SK-N-MC (cell line): ENCODE measurements around the gene MPV17.

Experiments used
- DNase-seq: peaks from one replicate; pipeline ENCODE4 v3.0.0-alpha.2; 2011; ENCODE audit warnings: low read depth, low spot score
- H3K27ac ChIP-seq: fragments of 200-600 bp; sonication (generic); 2 replicates; pipeline ENCODE4 v1.5.1; 2016; ENCODE audit warnings: mixed run types
- H3K36me3 ChIP-seq: fragments of 200-600 bp; sonication (generic); 2 replicates; pipeline ENCODE4 v1.6.1; 2017; ENCODE audit warnings: antibody characterized with exemption, low read length, mixed read lengths; ENCODE audit not compliant: insufficient read depth
- H3K4me3 ChIP-seq: fragments of 200-600 bp; sonication (generic); 2 replicates; pipeline ENCODE4 v1.5.1; 2016
- H3K9ac ChIP-seq: fragments of 200-600 bp; sonication (generic); 2 replicates; pipeline ENCODE4 v1.8.0; 2017; ENCODE audit warnings: mixed run types, mixed read lengths; ENCODE audit not compliant: insufficient read length
- H3K9me3 ChIP-seq: fragments of 200-600 bp; sonication (generic); 2 replicates; pipeline ENCODE4 v1.6.1; 2017; ENCODE audit warnings: low read depth, mild to moderate bottlenecking, antibody characterized with exemption, low read length, moderate library complexity, mixed read lengths
- EZH2 ChIP-seq: fragments of 200-600 bp; sonication (generic); IDR thresholded peaks from one replicate; pipeline ENCODE4 v1.6.1; 2017; ENCODE audit warnings: antibody characterized with exemption
- FOXP2 ChIP-seq: optimal IDR thresholded peaks from 2 replicates; pipeline ENCODE3; 2011; ENCODE audit warnings: mild to moderate bottlenecking, moderate library complexity; ENCODE audit not compliant: insufficient read depth; ENCODE audit errors: extremely low read length, control extremely low read depth
- POLR2AphosphoS5 ChIP-seq: IDR thresholded peaks from 2 replicates; pipeline ENCODE4 v1.6.1; 2012; ENCODE audit warnings: mild to moderate bottlenecking, low read depth, low read length, borderline replicate concordance

MPV17 gene, protein sequence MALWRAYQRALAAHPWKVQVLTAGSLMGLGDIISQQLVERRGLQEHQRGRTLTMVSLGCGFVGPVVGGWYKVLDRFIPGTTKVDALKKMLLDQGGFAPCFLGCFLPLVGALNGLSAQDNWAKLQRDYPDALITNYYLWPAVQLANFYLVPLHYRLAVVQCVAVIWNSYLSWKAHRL

DNA sequence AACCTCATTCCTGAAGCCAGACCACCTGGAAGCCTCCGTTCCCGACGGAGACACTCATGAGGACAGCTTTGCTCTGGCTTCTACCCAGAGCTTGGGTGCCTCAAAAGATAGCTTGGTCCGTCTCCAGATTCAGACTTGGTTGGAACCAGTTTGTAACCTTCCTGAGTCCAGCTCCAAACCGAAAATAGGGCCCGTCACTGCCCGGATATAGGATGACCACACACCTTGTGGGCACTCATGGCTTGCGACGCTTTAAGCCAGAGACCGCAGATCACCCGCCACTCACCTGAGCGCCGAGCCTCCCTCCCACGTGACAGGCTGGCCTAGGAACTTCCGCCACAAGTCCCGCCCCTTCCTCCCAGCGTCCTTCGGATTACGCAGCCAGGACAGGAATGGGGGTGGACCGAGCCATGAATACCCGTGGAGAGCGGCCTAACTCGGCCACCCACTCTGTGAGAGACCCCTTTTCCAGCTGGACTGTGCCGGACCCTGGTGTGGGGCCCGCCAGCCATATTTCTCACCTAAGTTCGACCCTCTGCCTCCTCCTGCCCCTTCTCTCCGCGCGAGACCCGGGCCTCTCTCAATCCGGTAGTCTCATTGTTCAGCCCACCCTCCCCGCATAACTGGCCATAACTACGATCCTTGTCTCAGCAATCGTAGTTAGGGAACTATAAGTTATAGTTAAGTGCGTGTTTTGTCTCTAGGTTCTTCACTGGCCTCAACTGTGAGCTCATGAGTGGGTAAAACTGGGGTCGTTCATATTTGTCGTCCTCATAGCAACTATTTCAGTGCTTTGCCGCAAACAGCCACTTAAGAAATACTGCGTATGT lies at the start of gene MPV17:
Gene MPV17, minus strand, starts transcription at position 332 of the 830 bp plus-strand sequence. CDS start 580 bp downstream, outside the sequence.
- H3K36me3 ChIP-seq = peaks cover 16% of the 10 kb centered on the region
- no peak for DNase-seq
- TF ChIP-seq POLR2AphosphoS5 (peak; percentile 97), FOXP2 (no peak)
- peak within 1 kb of the TSS; percentile 89 for H3K27ac ChIP-seq
- H3K9me3 ChIP-seq = no peaks in the 10 kb centered on the region
- H3K4me3 ChIP-seq = peak within 1 kb of the TSS; percentile 97
- peak within 1 kb of the TSS; percentile 99 for H3K9ac ChIP-seq

DNA sequence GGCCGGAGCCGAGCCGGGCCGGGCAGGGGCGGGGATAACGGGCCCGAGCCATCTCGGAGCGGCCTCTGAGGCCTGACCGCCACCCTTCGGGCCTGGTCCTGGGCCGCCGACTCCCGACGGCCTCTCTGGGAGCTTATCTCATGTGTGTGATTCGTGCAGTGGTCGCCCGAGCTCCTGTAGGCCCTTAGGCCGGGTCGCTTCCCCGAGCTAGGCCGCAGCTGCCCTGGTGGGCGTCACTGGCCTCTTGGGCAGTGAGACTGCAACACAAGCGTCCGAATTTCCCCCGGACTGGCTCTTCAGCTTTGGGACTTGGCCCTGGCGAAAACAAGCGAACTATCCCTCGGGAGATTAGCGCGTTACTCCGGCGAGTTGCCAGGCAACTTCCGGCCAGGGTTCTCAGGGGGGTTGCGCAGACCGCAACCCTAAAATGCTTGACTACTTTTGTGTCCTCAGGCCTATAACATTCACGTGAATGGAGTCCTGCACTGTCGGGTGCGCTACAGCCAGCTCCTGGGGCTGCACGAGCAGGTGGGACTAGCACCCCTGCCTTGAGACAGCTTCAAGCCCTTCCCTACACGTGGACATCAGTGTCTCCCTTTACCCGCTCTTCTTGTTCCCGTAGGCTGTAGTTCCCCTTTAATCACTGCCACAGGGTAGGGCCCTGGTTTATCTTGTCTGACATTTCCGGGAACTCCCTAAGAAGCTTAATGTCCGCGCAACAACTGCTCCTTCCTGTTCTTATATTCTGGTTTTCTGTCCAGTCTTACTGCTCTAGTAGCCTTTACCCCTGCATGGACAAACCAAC lies 48.1 kb upstream of the MPV17 start:
- peaks cover 68% of the 10 kb centered on the region for H3K36me3 ChIP-seq
- H3K9ac ChIP-seq = peak overlapping the region; percentile 98
- no peak for DNase-seq
- peak overlapping the region; percentile 94 for H3K4me3 ChIP-seq
- TF ChIP-seq POLR2AphosphoS5 = no peak
- TF ChIP-seq FOXP2 = no peak
- TF ChIP-seq EZH2 = no peak
- H3K9me3 ChIP-seq = no peaks in the 10 kb centered on the region
- H3K27ac ChIP-seq = peak overlapping the region; percentile 77

DNA sequence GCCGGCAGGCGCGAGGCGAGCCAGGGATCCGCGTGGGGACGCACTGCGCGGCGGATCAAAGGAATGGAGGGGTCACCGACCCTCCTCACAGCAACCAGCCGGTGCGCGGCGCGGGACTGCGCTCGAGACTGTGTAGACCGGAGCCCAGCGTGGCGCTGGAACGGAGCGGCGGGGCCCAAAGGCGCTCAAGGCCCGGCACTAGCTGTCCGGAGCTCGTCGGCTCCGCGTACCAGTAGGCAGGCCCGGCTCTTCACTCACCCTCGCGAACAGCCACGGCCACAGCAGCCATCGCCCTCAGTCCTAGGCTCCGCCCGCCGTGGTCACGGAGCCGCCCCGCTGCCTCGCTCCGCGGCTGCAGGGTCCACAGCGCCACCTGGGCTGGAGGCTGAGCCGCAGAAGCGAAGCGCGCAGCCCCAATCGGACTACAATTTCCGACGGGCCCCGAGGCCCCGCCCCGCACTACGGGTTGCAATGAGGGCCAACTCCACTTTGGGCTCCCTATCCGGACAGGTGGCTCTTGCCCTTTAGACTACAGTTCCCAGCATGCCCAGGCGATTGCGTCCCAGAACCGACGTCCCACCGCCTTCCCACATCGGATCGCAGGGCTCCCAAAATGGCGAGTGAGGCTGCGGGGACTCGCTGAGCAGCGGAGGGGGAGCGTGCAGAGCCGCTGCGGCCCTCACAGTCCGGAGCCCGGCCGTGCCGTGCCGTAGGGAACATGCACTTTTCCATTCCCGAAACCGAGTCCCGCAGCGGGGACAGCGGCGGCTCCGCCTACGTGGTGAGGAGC lies 47.3 kb upstream of the MPV17 start, which contains the start of the genes EIF2B4 and SNX17:
Gene EIF2B4, minus strand, starts transcription at position 313 of the 790 bp plus-strand sequence. Its CDS starts 24 bp downstream, at position 289.
Gene SNX17, plus strand, starts transcription at position 591 of the 790 bp plus-strand sequence. Its CDS starts 128 bp downstream, at position 719.
- peak; percentile 97 for DNase-seq
- Histone ChIP-seq H3K27ac (peak within 1 kb of the TSS; percentile 77), H3K9ac (peak within 1 kb of the TSS; percentile 98), H3K4me3 (peak within 1 kb of the TSS; percentile 94), H3K9me3 (no peaks in the 10 kb centered on the region), H3K36me3 (peaks cover 65% of the 10 kb centered on the region)
- no peak for TF ChIP-seq EZH2
- peak; percentile 94 for TF ChIP-seq POLR2AphosphoS5
- peak; percentile 36 for TF ChIP-seq FOXP2

DNA sequence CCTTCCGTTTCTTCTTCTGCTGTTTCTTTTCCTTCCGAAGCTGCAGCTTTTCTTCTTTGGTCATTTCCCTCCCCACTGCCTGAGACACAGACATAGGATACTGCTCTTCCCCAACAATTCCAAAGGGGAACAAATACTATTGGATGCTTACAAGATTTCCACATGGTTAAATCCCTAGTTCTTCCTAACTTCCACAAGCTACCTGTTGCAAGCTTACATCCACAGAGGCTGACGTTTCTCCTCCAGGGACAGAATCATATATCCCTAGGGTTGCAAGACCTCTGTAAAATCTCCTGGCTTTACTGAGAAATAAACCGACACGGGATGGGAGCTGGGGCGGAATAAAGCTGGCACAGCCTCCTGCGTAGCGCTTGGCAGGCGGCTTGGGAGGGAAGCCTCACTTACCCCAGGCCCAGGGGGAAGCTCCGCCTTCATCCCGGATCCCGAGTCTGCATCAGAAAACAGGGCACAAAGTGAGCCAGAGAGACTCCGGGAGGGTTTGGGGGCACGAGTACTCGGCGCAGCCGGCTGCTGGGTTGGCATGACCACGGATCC lies 46.7 kb upstream of the MPV17 start:
- H3K9ac ChIP-seq = peak overlapping the region; percentile 88
- H3K9me3 ChIP-seq = no peaks in the 10 kb centered on the region
- peaks cover 61% of the 10 kb centered on the region for H3K36me3 ChIP-seq
- H3K27ac ChIP-seq = peak overlapping the region; percentile 57
- peak overlapping the region; percentile 94 for H3K4me3 ChIP-seq
- TF ChIP-seq FOXP2 (no peak), EZH2 (no peak), POLR2AphosphoS5 (no peak)
- DNase-seq = no peak

DNA sequence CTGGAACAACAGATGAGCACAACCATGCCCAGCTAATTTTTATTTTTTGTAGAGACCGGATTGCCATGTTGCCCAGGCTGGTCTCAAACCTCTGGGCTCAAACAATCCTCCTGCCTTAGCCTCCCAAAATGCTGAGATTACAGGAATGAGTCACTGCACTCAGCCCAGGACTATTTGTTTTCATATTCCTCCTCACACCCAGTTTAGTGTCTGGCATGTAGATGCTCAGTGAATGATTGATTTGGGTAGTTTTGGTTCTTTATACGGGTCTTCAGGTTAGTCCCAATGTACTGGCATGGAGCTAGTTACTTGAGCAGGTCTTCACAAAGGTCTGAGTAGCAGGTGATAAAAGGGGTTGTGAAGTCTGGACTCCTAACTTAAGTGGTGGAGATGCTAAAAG lies 41.0 kb upstream of the MPV17 start:
- Histone ChIP-seq H3K4me3 (no peak overlapping the region), H3K36me3 (peaks cover 54% of the 10 kb centered on the region), H3K9ac (no peak overlapping the region), H3K27ac (0 out of 2 replicates have a peak overlapping the region, but pooled peaks have one; percentile 19), H3K9me3 (no peaks in the 10 kb centered on the region)
- no peak for TF ChIP-seq EZH2
- TF ChIP-seq POLR2AphosphoS5 = 0 out of 2 replicates have a peak, but pooled peaks have one; percentile 13
- no peak for TF ChIP-seq FOXP2
- DNase-seq = no peak

DNA sequence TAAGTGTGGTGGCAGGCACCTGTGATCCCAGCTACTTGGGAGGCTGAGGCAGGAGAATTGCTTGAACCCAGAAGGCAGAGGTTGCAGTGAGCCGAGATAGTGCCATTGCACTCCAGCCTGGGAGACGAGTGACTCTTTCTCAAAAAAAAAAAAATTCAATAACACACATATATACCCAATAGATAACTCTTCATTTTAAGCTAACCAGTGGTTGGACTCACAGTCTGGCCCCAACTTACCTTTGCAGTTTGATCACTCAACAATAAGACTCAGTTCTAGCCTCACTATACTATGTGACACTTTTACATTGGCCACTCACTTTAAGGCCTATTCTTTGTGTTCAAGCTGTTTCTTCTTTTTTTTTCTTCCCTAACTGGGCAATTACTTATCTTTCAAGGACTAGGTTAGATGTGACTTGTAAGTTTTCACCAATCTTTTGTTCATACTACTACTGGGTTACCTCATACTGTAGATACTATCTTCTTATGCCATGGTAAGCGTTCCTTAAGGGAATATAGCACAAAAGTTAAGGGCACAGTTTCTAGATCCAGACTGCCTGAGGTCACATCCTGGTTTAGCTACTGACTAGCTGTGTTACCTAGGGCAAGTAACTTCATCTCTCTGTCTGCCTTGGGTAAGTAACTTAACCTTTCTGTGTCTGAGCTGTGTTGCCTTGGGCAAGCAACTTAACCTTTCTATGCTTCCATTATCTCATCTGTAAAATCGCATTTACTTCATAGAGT lies 40.0 kb upstream of the MPV17 start:
- Histone ChIP-seq H3K9ac (no peak overlapping the region), H3K9me3 (no peaks in the 10 kb centered on the region), H3K36me3 (peaks cover 50% of the 10 kb centered on the region), H3K4me3 (no peak overlapping the region), H3K27ac (peak overlapping the region; percentile 71)
- no peak for DNase-seq
- TF ChIP-seq POLR2AphosphoS5 = no peak; the same call in 1 of the 2 replicates
- no peak for TF ChIP-seq FOXP2
- TF ChIP-seq EZH2 = no peak
